GM18505 (cell line): ENCODE results near the gene LAG3.
A peak's percentile ranks its signal among the peaks of the same experiment; 100 is the strongest.
"Not testable (repeated sequence)": the region's sequence is repeated elsewhere in the genome, so short reads cannot be mapped to it uniquely, and the experiment has no call there.

Experiments
- ATAC-seq: cut with Tn5 transposase; IDR thresholded peaks from one replicate; pipeline ENCODE4 v1.9.1; 2021; ENCODE audit not compliant: unreplicated experiment
- POLR2A ChIP-seq: IDR thresholded peaks from 4 replicates; pipeline ENCODE4 v1.6.1; 2011; ENCODE audit warnings: borderline replicate concordance; ENCODE audit not compliant: insufficient read depth, insufficient read length; ENCODE audit errors: extremely low read depth

Gene LAG3

DNA sequence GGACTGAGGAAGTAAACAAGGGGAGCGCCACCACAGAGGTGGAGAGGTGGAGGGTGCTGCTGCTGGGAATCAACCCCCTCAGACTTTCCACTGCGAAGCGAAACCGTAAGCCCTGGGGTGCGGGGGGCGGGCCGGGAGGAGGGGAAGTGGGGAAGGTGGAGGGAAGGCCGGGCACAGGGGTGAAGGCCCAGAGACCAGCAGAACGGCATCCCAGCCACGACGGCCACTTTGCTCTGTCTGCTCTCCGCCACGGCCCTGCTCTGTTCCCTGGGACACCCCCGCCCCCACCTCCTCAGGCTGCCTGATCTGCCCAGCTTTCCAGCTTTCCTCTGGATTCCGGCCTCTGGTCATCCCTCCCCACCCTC lies at the start of gene LAG3:
LAG3 (plus strand) TSS at position 190 of the 365 bp plus-strand sequence. CDS start 333 bp downstream, outside the sequence.
- no peak for ATAC-seq
- peak; percentile 42 for TF ChIP-seq POLR2A

DNA sequence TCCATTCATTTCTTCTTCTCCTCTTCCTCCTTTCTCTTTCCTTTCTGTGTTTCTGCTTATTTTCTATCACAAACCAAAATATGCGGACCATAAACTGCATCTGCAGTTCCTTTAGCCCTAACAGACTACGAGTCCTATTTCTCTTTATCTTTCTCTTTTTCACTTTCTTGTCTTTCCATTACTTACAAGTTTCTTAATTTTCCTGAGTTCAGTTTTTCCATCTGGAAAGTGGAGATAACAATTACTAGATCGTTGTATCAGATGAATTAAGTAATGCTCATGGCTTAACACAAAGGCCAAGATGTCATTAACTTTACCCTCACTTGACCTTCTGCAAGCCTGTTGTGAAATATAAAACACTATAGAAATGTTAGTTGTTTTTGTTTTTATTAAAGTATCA lies 49.5 kb upstream of the LAG3 start:
- no peak for TF ChIP-seq POLR2A
- no peak for ATAC-seq

DNA sequence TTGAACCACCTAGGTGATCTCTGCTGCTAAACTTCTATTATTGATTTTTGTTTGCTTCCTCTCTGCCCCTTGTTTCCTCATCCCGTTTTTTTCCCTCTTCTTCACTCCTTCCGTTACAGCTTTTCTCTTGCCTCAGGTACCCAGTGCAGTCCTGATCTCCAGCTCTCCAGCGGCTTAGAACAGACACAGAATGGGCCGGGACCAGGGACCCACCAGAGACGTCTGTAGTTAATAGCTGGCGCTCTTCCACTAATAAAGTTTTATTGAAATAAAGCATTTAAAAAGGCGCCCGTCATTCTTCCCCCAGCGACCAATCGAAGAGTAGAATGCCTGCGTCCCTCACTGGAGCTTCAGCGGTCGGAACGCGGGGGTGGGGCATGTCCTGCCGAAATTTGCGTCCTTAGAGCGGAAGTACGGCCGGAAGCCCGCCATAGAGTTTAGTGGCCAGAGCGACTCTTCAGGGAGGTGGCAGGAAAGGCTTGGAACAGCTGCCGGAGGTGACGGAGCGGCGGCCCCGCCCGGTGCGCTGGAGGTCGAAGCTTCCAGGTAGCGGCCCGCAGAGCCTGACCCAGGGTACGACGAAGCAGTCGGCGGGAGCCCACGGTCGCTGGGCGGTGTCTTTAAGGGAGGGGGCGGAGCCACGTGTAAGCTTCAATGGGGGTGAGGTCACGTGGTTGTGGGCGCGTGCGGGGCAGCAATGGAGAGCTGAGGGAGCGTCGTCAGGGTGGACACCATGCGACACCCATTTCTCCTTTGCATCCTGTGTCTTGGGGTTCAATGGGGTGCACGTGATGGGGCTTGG lies 48.5 kb upstream of the LAG3 start, which contains the start of gene COPS7A:
COPS7A (plus strand) TSS at position 440 of the 802 bp plus-strand sequence. CDS start 611 bp downstream, outside the sequence.
- TF ChIP-seq POLR2A, result peak; percentile 80
- peak; percentile 88 for ATAC-seq

DNA sequence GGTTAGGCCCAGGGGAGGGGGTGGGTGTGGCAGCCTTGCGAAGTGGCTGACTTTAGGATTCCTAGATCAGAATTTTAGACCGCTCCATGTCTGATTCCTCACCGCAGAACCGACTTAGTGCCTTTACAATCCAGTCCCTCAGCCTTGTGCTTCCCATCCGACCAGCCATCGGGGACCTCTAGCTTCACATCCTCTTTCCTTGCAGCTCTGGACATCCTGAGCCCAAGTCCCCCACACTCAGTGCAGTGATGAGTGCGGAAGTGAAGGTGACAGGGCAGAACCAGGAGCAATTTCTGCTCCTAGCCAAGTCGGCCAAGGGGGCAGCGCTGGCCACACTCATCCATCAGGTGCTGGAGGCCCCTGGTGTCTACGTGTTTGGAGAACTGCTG lies 47.9 kb upstream of the LAG3 start:
- peak; percentile 29 for ATAC-seq
- no peak for TF ChIP-seq POLR2A

DNA sequence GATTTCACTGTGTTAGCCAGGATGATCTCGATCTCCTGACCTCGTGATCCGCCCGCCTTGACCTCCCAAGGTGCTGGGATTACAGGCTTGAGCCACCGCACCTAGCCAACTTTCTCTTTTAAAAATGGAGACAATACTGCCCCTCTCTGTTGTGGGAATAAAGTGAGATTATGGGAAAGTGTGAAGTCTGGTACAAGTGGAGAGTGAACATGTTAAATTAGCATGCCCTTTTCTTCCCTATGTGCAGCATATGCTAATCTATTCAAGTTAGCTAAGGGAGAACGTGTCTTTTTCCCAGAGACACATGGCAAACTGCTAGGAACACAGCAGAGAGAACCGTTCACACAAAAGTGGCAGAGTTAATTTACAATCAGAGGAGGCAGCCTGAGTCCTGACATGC lies 47.0 kb upstream of the LAG3 start:
- ATAC-seq, result no peak
- TF ChIP-seq POLR2A, result no peak

DNA sequence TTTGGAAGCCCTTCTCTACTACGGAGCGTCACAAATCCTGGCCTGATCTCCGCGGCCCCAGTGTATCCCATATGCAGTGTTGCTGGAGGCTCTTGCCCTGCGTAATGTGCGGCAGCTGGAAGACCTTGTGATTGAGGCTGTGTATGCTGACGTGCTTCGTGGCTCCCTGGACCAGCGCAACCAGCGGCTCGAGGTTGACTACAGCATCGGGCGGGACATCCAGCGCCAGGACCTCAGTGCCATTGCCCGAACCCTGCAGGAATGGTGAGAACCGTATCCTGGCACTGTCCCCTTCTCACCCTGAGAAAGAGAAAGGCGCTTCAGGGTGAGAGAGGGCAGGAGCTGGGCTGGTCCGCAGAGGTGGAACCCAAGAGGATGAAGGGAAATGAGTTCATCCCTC lies 43.1 kb upstream of the LAG3 start:
- no peak for TF ChIP-seq POLR2A
- no peak for ATAC-seq

DNA sequence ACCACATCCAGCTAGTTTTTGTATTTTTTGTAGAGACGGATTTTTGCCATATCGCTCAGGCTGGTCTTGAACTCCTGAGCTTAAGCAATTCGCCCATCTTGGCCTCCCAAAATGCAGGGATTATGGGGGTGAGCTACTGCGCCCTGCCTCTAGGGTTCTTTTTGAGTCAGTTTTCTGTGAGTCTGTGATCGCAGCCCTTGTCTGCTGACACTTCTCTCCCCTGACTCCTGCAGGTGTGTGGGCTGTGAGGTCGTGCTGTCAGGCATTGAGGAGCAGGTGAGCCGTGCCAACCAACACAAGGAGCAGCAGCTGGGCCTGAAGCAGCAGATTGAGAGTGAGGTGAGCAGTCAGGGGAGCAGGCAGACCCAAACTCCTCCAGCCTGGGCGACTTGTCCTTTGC lies 42.2 kb upstream of the LAG3 start:
- ATAC-seq, result no peak
- TF ChIP-seq POLR2A, result no peak

DNA sequence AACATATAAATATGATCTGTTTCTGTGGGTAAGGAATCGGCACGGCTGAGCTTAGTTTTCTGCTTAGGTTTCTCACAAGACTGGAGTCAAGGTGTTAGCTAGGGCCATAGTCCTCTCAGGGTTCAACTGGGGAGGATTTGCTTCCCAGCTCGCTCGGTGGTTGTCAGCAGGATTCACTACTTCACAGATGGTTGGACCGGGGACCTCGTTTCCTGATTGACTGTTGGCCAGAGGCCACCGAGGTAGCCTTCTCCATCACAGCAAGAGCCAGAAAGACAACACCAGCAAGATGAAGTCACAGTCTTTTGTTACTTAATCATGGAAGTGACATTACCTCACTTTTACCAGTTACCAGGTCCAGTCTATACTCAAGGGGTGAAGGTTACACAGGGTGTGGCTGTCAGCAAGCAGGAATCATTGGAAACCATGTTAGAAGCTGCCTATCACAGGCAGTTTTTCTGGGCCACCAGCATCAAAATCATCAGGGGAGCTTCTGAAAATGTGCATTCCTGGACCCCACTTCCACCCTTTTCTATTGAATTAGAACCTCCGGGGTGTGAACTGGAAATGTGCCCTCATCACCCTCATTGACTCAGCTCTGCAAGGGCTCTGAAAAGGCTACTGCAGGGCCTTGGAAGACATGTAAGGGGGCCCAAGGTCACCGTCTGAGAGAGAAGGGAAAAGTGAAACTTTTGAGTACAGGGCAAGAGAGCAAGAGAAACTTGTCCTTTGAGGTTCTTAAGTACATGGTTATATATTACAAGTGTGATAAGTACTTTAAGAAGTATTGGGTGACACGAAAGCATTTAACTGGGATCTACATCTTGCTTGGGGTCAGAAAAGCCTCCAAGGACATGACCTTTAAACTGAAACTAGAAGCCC lies 37.6 kb upstream of the LAG3 start:
- TF ChIP-seq POLR2A, result no peak
- ATAC-seq, result no peak

DNA sequence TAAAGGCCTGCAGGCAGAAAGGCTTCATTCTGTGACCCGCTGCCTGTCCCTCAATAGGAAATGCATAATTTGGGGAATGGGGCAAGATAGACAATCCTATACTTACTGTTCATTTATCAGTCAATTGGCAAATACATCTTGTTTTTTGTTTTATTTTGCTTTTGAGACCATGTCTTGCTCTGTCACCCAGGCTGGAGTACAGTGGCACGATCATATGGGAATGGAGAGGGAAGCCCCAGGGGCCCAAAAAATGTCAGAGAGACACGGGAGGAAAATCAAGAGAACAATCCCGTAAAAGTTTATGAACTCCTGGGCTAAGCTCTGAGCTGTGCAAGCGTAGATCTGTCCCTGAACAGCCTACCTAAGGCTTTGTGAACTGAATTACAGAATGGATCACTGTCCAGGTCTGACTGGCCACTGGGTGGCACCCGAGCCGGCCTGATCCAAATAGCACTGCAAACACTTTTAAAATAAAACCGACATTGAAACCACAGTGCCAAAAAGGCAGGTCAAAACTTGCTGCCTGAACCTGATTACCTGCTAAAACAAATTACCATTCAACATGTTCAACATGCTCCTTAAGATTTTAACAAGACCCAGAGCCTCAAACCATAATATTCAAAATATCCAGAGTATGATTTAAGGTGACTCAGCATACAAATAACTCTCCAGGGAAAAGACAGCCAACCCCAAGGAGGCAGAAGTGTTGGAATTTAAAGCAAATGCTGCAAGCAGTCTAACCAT lies 36.7 kb upstream of the LAG3 start:
- no peak for TF ChIP-seq POLR2A
- ATAC-seq, result no peak

DNA sequence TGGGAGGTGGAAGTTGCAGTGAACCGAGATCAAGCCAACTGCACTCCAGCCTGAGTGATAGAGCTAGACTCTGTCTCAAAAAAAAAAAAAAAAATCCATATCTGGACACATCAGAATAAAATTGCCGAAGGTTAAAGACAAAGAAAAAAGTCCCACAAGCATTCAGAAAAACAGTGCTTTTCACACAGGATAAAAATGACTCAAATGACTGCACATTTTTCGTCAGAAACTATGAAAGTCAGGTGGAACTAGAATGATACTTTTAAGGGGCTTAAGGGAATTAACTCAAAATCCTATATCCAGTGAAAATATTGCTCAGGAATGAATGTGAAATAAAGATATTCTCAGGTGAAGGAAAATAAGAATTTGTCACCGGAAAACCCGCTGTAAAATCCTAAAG lies 35.6 kb upstream of the LAG3 start:
- no peak for ATAC-seq
- TF ChIP-seq POLR2A, result no peak

DNA sequence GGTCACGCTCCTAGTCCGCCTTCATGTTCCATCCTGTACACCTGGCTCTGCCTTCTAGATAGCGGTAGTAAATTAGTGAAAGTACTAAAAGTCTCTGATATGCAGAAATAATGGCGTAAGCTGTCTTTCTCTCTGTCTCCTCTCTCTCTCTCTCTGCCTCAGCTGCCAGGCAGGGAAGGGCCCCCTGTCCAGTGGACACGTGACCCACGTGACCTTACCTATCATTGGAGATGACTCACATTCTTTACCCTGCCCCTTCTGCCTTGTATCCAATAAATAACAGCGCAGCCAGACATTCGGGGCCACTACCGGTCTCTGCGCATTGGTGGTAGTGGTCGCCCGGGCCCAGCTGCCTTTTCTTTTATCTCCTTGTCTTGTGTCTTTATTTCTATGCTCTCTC lies 30.2 kb upstream of the LAG3 start:
- ATAC-seq, result not testable (repeated sequence)

DNA sequence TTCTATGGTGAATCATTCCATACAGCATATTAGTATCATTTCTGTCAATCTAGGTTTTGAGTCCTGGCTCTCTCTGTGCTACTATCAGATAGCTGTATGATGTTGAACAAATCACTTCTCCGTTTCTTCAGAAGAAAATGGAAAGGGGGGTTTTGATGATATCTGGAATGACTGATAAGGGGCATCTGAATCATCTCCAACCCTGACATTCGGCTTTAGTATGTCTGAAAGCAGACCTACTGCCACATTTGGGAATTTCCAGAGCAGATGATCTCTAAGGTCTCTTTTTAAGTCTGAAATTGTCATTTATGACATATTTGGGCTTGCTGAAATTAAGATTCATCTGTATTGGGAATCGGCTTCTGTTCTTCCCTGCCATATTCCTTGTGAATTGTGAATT lies 29.5 kb upstream of the LAG3 start:
- no peak for ATAC-seq
- TF ChIP-seq POLR2A, result no peak

DNA sequence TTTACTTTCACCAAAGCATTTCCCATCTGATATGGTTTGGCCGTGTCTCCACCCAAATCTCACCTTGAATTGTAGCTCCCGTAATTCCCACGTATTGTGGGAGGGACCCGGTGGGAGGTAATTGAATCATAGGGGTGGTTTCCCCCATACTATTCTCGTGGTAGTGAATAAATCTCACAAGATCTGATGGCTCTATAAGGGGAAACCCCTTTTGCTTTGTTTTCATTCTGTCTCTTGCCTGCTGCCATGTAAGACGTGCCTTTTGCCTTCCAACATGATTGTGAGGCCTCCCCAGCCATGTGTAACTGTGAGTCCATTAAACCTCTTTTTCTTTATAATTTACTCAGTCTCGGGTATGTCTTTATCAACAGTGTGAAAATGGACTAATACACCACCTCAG lies 29.0 kb upstream of the LAG3 start:
- not testable (repeated sequence) for ATAC-seq
